GM18870 (cell line): ENCODE results near the gene MTHFS.
"Not testable (repeated sequence)": the region's sequence is repeated elsewhere in the genome, so short reads cannot be mapped to it uniquely, and the experiment has no call there.

Experiments used
- ATAC-seq: cut with Tn5 transposase; IDR thresholded peaks from one replicate; pipeline ENCODE4 v1.9.1; 2021; ENCODE audit warnings: moderate library complexity; ENCODE audit not compliant: unreplicated experiment

MTHFS gene

DNA sequence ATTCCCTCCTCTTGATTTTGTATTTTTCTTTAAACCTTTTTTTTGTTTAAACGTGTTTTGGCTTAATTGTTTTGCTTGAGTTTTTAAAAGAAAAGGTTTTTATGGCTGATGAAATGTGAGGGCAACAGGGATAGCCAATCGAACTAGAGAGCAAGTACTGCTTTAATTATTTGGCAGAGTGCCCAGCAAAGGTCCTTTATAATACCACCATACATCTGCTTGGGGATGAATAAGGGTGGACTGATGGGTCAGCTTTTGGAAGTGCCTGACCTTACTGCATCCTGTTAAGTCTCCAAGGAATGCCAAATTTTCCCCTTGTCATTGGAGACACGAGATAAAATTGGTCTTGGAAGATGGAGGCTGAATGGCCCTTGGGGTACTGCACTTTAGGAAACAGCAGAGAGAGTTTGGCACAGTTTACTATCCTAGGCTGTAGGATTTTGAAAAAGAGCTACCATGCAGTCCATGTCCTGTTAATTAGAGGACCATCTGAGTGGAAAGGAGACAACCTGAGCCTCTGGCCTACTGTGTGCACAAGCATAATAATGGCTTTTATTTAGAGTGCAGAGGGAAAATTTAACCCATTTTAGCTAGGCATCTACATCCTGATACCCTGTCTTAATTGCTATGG is 19.8 kb upstream of the MTHFS start:
- ATAC-seq: no peak

DNA sequence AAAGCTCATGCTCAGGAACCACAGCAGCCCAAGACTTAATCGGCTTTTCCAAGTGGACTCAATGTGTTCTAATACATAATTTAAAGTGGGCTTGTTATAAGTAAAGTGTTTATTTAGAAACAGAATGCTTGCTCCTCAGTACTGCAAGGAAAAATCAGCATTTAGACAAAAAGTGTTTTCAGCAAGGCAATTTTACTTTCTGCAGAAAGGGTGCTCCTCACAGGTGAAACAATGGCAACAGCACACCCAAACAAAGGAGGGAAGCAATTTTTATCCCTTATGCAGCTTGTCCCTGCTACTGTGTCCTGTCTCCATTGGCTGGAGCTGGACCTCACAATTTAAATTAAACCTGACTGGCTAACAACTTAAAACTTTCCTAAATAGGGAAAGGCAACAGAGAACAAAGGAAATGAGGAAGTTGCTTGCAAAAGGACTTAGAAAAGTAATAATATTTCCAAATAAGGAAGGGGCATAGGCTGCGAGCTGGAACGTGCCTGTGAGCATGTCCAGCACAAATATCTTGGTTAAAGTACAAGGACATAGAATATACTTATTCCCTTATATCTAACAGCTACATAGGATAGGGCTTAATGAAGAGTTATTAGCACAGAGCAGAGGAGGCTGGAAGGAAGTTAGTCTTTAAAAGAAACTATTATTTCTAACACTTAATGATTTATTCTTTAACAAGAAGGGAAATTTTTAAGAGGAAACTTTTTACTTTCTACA is 19.1 kb upstream of the MTHFS start:
- not testable (repeated sequence) for ATAC-seq

DNA sequence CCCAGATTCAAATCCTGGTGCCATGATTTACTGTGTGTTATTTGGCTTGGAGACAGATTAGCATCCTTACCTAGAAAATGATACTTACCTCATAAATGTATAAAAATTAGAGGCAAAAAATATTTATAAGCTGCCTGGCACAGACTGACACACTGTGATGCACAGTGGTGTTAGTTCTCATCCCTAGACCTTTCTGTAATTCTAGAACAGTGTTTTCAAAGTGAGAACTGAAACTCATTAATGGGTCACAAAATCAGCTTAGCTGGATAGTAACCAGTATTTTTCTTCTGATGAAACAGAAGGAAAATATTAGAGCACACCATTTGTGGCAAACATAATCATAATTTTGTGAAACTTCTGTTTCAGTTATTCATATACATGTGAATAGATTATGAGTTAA is 17.9 kb upstream of the MTHFS start:
- ATAC-seq: no peak

DNA sequence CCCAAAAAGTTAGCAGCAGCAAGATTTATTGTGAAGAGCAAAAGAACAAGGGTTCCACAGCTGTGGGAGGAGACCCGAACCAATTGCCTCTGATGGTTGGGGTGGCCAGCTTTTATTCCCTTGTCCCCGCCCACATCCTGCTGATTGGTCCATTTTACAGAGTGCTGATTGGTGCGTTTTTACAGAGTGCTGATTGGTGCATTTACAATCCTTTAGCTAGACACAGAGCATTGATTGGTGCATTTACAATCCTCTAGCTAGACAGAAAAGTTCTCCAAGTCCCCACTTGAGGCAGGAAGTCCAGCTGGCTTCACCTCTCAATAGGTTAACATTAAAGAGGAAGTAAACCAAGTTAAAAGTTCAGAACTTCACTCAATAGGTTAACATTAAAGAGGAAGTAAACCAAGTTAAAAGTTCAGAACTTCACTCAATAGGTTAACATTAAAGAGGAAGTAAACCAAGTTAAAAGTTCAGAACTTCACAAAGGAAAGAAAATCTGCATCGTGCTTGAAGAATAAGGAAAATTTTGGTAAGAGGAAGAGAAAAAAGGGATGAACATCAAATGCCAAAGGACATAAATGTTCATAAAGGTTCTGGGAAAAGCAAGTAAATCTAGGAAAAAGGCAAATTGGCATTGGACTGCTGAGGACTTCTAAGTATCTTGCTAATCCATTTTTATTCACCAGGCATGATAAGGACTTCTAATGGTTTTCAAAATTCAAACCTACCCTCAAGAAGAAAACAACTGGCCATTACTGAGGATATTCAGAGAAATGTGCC is 12.9 kb upstream of the MTHFS start:
- peak; percentile 69 for ATAC-seq

DNA sequence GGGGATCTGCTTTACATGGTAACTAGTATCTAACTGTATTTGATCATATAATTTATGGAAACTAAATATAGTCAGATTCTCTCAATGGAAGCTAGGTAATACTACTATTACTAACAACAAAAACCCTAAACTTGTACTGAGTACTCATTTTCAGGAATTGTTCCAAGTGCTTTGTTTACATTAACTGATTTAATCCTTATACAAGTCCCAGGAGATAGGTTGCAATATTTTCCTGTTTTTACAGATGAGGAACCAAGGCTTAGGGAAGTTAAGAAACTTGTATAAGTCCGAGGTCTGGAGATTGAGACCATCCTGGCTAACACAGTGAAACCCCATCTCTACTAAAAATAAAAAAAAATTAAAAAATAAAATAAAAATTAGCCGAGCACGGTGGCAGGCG is 7.5 kb upstream of the MTHFS start:
- ATAC-seq: no peak

DNA sequence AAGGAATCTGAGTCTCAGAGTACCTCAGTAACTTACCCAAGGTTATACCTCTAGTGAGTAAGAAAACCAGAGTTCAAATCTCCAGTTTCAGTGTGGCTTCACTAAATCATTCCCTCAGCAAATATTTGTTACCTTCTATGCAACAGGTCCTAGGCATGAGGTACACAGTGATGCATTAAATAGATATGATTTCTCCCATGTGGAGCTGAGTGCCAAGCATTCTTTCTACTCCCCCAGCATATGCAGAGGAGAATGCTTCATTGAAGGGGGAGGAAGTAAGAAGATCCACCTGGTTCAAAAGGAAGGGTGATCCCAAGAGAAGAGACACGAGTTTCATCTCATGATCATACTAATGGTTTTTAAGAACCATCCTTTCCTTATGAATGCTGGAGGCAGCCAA is 6.8 kb upstream of the MTHFS start:
- no peak for ATAC-seq

DNA sequence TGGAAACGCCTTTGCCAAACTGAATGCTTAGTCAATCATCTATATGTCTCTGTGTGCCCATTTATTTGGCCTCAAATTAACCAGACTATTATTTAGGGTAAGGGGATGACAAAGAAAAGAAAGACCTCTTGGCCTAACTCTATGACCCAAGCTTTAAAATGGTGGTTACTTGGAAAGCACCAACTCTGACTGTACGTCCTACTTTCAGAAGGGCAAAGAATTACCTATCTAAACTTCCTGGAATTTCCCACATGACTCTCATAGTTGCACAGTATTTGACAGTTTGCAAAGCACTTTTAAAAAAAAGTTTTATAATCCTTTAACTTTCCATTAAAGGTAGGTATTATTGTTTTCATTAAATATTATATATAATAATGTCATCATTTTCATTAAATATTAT is 6.3 kb upstream of the MTHFS start:
- ATAC-seq: no peak

DNA sequence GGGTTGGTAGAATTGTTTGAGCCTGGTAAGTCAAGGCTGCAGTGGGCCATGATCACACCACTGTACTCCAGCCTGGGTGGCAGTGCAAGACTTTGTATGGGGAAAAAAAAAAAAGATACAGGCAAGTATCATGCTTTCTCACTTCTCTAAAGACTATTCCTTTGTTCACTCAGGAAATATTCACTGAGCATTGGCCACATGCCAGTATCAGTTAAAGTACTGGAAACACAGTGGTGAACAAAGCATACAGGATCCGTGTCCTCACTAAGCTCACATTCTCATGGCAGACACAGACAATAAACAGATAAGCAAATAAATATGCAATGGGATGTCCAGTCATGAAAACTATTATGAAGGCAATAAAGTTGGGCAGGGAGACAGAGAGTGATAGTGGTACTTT is 5.1 kb upstream of the MTHFS start:
- ATAC-seq: peak; percentile 55

DNA sequence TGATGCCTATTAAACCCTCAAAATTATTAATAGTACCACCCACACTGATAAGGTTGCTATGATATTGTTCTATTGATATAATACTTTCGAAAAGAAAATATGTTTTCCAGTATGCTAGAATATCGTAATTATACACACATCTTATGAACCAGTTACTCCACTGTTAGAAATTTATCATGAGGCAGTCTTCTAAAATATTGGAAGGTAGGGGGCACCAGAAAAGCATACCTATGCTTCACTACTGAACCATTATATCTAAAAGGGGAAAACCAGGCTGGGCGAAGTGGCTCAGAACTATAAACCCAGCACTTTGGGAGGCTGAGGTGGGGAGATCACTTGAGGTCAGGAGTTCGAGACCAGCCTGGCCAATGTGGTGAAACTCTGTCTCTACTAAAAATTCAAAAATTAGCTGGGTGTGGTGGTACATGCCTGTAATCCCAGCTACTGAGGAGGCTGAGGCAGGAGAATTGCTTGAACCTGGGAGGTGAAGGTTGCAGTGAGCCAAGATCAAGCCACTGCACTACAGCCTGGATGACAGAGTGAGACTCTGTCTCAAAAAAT is 4.1 kb upstream of the MTHFS start:
- not testable (repeated sequence) for ATAC-seq

DNA sequence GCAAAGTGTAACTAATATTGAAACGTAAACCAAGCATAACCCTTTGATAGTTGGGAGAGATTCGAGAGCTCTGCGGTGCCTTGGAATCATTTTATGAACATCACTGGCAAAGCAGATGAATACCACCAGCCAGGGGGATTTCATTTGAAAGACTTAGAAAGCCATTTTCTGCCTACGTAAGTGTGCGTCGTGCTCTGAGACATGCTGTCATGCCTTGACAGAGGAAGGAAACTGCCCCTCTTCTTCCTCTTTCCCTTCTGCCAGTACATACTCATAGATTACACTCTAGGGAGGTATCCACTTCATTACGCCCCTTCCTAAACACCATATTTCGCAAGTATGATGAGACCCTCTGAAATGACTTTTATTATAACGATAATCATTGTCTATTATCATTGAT is 3.3 kb upstream of the MTHFS start:
- ATAC-seq: no peak

DNA sequence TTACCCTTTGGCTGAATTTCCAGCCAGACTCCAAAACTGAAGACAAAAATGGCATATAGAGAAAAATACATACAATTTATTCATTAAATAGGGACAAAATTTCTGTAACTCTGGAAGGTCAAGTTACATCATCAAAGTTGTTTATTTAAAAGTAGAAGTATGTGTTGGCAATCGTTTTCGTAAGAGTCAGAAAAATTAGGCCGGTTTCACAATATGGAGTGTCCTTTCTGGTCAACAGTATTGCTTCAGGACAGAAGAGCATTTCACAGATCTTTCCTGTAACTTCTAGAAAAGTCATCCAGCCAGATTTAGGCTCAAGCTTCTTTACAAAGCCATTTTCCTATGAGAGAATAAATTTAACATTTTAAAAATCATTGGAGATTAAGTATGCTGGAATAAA is 2.0 kb upstream of the MTHFS start:
- not testable (repeated sequence) for ATAC-seq

DNA sequence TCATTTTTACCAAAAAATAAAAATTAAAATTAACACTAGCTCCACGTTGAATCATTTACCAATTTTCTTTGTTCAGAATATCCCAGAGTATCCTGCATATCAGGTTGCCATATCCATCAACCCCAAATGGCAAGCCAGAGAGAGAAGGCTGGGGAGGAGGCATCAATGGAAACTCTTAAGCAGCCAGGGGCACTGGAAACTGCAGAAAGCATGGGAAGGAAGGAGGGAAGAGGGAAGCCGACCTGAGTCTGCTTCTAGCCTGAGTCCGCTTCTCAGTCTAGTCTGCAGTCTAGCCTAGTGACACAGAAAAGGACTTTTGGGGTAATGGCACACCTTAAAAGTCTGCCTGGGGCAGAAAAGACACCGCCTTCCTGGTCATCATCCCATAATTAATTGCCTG is 1.6 kb upstream of the MTHFS start:
- ATAC-seq: no peak

DNA sequence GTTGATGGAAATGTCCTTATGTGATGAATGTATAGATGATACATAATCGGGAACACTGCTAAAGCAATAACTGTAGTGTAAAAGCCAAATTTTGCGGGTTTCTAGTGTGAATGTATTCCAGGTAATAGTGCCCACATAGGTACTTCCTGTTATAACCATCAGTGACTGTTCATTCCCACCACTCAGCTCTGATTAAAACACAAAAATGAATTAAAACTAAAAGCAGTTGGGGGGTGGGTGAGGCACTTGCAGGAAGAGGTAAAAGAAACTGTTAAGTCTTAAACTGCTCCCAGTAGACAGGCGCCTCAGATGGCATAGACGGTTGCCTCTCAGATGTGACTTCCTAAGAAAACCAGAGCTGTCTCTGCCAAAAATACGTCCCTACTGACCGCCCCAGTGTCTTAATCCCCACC is 893 bp upstream of the MTHFS start:
- no peak for ATAC-seq

DNA sequence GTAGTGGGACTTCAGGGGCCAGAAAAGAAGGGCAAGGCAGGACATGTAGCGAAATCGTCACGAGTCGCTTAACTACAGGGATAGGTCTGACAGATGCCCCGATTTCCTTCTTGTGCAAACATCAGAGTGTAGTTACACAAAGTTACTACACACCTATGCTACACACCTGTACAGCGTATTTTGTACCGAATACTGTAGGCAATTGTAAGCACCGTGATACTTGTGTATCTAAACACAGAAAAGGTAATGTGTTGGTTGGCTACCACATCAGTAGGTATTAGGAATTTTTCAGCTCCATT is 515 bp upstream of the MTHFS start:
- peak; percentile 5 for ATAC-seq

DNA sequence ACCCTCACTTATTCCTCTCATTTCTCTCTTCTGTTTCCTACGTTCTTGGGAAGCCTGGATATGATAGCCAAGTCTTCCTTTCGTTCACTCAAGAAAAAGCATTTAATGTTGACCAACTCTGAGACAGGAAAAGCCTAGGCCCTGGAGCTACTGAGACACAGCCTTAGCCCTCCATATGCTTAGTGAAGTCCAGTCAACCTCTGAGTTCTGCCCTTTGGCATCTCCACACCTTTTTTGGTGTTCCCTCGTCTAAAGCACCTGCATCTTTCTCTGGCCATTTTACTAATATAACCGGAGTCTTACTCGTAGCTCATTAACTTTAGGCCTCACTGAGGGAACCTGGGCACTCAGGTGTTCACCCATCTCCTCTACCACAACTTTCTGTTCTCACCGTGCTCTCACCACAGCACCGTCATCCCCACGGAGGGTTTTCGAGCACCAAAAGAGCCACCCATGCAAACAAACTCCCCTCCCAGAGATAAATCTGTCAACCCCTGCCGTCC is 632 bp downstream of the MTHFS start:
- peak; percentile 38 for ATAC-seq

DNA sequence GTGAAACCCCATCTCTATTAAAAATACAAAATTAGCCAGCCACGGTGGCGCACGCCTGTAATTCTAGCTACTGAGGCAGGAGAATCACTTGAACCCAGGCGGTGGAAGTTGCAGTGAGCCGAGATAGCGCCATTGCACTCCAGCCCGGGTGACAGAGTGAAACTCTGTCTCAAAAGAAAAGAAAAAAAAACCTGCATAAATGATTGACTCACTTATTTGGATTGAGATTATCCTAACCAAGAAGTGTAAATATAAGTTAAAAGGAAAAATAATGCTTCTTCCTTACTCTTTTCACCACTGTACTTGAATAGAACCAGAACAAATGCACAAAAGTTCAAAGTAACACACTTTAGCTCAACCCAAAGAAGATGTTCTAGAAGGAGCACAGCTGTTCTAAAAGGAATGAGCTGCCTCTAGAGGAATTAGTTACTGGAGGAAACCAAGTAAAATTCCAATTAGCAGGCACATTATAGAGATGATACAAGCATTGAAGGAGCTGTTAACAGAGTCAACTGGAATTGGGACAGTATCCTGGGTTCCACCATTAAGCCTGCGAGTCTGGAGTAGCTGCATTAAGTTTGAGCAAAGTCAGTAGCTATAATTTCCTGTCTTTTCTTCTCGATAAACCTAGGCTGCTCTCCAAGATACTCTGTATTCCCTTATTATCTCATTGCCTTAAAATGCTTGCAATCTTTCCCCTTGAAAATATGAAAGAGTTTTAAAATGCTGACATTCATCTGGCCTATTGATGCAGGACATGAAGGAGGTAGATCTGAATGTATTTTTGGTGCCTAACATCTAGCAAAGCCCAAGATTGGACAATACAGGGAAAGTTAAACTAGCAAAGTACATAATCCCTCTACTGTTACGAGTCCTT is 9.5 kb downstream of the MTHFS start:
- no peak for ATAC-seq

DNA sequence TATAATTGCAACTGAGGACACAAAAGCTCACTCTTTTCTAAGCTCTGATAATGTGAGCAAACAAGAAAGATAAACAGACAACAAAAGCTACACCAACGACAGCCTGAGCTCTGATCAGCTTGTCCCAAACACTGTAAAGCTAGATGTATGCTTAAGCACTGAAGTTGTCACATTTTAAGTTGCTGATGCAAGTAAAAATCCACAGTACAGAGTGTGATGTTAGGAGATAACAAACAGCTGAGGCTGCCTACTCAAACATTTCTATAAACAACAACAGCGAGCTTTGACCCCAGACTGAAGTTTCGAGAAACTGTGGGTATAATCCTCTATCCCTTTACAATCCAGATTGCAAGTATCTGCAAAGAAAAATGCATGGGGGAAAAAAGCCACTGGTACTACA is 10.7 kb downstream of the MTHFS start:
- no peak for ATAC-seq

DNA sequence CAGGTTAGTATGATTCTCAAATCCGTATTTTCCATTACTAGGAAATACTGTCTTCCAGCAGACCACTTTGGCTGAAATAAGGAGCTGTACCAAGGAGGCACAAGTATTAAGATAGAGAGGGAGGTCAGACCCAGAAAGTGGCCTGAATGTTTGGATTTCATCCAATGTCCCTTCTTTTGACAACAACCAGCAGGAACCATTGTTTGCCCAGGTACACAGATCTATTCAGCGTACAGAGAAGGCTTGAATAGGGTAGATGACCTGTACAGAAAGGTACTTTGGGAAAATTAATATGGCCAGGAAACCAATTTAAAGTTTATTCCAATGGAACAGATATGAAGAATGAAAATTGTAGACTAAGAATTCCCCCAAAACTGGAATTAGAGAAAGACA is 12.6 kb downstream of the MTHFS start:
- ATAC-seq: no peak

DNA sequence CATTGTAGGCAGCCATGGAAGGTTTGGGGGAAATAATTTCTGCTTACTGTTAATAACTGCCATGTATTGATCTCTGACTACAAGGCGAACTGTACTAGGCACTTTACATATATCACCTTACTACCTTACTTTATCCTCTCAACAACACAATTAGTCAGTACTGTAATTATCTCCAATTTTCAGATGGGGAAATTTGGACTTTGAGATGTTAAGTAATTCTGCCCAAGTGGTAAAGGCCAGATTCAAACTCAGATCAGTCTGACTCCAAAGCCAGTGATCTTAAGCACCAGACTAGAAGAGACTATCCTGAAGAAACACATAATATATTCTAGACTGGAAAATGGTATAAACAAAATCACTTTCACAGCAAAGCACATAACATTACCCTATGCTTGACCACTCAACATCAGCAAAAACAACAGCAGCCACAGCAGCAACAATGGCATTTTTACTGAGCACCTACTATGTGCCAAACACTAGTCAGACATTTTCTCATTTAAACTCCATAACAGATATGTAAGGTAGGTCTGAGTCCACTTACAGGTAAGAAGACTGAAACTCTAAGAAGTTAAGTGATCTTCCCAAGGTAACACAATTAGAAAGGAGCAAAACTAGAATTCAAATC is 13.1 kb downstream of the MTHFS start:
- no peak for ATAC-seq

DNA sequence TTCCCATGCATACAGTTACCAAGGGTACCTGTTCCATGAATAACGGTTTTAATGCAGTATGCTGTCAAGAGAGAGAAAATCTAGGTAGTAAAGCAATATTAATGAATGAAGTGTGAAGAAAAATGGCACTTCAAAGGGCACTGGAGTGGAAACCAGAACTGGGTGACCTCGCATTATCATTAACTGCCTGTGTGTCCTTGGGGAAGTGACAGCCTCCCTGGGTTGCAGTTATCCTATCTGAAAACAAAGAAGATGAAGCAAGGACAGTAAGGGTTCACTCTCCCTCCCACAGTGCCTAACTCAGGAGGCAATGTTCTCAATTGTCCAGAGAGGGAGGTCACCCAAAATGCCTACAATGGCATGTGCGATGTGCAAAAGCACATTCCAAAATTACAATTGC is 15.1 kb downstream of the MTHFS start:
- no peak for ATAC-seq
